Rectal smooth muscle tissue (tissue), 1 donor: ENCODE results near the gene TIAL1.

Experiments used
- H3K27ac ChIP-seq: one replicate; pipeline ENCODE4 v1.7.0; 2013; ENCODE audit warnings: low read depth, low read length, inconsistent platforms
- H3K27me3 ChIP-seq: one replicate; pipeline ENCODE4 v1.7.0; 2013; ENCODE audit warnings: low read length; ENCODE audit not compliant: control insufficient read depth, insufficient read depth
- H3K36me3 ChIP-seq: one replicate; pipeline ENCODE4 v1.7.0; 2013; ENCODE audit warnings: low read length; ENCODE audit not compliant: control insufficient read depth, insufficient read depth
- H3K4me1 ChIP-seq: one replicate; pipeline ENCODE4 v1.7.0; 2013; ENCODE audit warnings: low read length; ENCODE audit not compliant: control insufficient read depth, insufficient read depth
- H3K4me3 ChIP-seq: one replicate; pipeline ENCODE4 v1.7.0; 2013; ENCODE audit warnings: low read length
- H3K9ac ChIP-seq: one replicate; pipeline ENCODE4 v1.7.0; 2013; ENCODE audit warnings: low read length

TIAL1 gene

GRCh38 chr10:119604468-119604867, 7.7 kb upstream of the TIAL1 start:
- no peaks in the 10 kb centered on the region for H3K4me1 ChIP-seq
- no peaks in the 10 kb centered on the region for H3K36me3 ChIP-seq
- no peaks in the 10 kb centered on the region for H3K27me3 ChIP-seq
- H3K9ac ChIP-seq = no peak overlapping the region
- no peak overlapping the region for H3K4me3 ChIP-seq
- no peak overlapping the region for H3K27ac ChIP-seq

GRCh38 chr10:119602241-119603095, 5.7 kb upstream of the TIAL1 start:
- no peak overlapping the region for H3K4me3 ChIP-seq
- H3K36me3 ChIP-seq = no peaks in the 10 kb centered on the region

GRCh38 chr10:119598397-119598796, 1.6 kb upstream of the TIAL1 start:
- H3K36me3 ChIP-seq = no peaks in the 10 kb centered on the region
- H3K9ac ChIP-seq = no peak overlapping the region
- no peak overlapping the region for H3K27ac ChIP-seq
- H3K4me3 ChIP-seq = no peak overlapping the region
- peaks cover 18% of the 10 kb centered on the region for H3K4me1 ChIP-seq
- no peaks in the 10 kb centered on the region for H3K27me3 ChIP-seq

More at GRCh38 chr10:119602241-119603095, 5.7 kb upstream of the TIAL1 start:
- H3K27me3 ChIP-seq = no peaks in the 10 kb centered on the region
- no peak overlapping the region for H3K27ac ChIP-seq
- H3K4me1 ChIP-seq = peaks cover 2% of the 10 kb centered on the region
- H3K9ac ChIP-seq = no peak overlapping the region

- peaks cover 21% of the 10 kb centered on the region for H3K4me1 ChIP-seq
- no peaks in the 10 kb centered on the region for H3K36me3 ChIP-seq
- peak overlapping the region; percentile 90 for H3K4me3 ChIP-seq
- peak overlapping the region; percentile 94 for H3K27ac ChIP-seq
- peak overlapping the region; percentile 43 for H3K9ac ChIP-seq
- H3K27me3 ChIP-seq = no peaks in the 10 kb centered on the region
Observed at GRCh38 chr10:119597405-119598186, 832 bp upstream of the TIAL1 start.

- H3K9ac ChIP-seq = peak overlapping the region; percentile 82
- no peaks in the 10 kb centered on the region for H3K27me3 ChIP-seq
- H3K4me1 ChIP-seq = peaks cover 21% of the 10 kb centered on the region
- H3K4me3 ChIP-seq = peak overlapping the region; percentile 90
- peak overlapping the region; percentile 94 for H3K27ac ChIP-seq
- H3K36me3 ChIP-seq = no peaks in the 10 kb centered on the region
Observed at GRCh38 chr10:119595676-119596515, 868 bp downstream of the TIAL1 start.

GRCh38 chr10:119595134-119595675, 1.6 kb downstream of the TIAL1 start:
- Histone ChIP-seq H3K36me3 (no peaks in the 10 kb centered on the region), H3K27ac (peak overlapping the region; percentile 94), H3K9ac (no peak overlapping the region), H3K27me3 (no peaks in the 10 kb centered on the region), H3K4me1 (peaks cover 21% of the 10 kb centered on the region), H3K4me3 (peak overlapping the region; percentile 90)

GRCh38 chr10:119588071-119588470, 8.7 kb downstream of the TIAL1 start:
- H3K4me1 ChIP-seq = peaks cover under 1% of the 10 kb centered on the region
- H3K4me3 ChIP-seq = no peak overlapping the region
- H3K36me3 ChIP-seq = peaks cover 14% of the 10 kb centered on the region
- no peaks in the 10 kb centered on the region for H3K27me3 ChIP-seq
- no peak overlapping the region for H3K9ac ChIP-seq
- no peak overlapping the region for H3K27ac ChIP-seq

GRCh38 chr10:119578355-119578754, 18.4 kb downstream of the TIAL1 start:
- Histone ChIP-seq H3K36me3 (peaks cover 19% of the 10 kb centered on the region), H3K27ac (no peak overlapping the region), H3K9ac (no peak overlapping the region), H3K27me3 (no peaks in the 10 kb centered on the region), H3K4me1 (no peaks in the 10 kb centered on the region), H3K4me3 (no peak overlapping the region)

- Histone ChIP-seq H3K36me3 (peaks cover 19% of the 10 kb centered on the region), H3K9ac (no peak overlapping the region), H3K27me3 (no peaks in the 10 kb centered on the region), H3K4me1 (no peaks in the 10 kb centered on the region), H3K4me3 (no peak overlapping the region), H3K27ac (no peak overlapping the region)
Observed at GRCh38 chr10:119575991-119576390, 20.8 kb downstream of the TIAL1 start.

- Histone ChIP-seq H3K27ac (no peak overlapping the region), H3K4me3 (no peak overlapping the region), H3K4me1 (no peaks in the 10 kb centered on the region), H3K36me3 (peaks cover 19% of the 10 kb centered on the region), H3K9ac (no peak overlapping the region), H3K27me3 (no peaks in the 10 kb centered on the region)
Observed at GRCh38 chr10:119575506-119575905, 21.3 kb downstream of the TIAL1 start.

- Histone ChIP-seq H3K27ac (no peak overlapping the region), H3K4me1 (no peaks in the 10 kb centered on the region)
Observed at GRCh38 chr10:119567978-119568377, 28.8 kb downstream of the TIAL1 start.

GRCh38 chr10:119562097-119562496, 34.7 kb downstream of the TIAL1 start:
- Histone ChIP-seq H3K4me3 (no peak overlapping the region), H3K27ac (no peak overlapping the region), H3K27me3 (no peaks in the 10 kb centered on the region), H3K36me3 (no peaks in the 10 kb centered on the region), H3K4me1 (no peaks in the 10 kb centered on the region), H3K9ac (no peak overlapping the region)

More at GRCh38 chr10:119567978-119568377, 28.8 kb downstream of the TIAL1 start:
- H3K4me3 ChIP-seq = no peak overlapping the region
- no peak overlapping the region for H3K9ac ChIP-seq
- H3K36me3 ChIP-seq = no peaks in the 10 kb centered on the region
- H3K27me3 ChIP-seq = no peaks in the 10 kb centered on the region
